Activated CD8-positive, alpha-beta memory T cell treated with anti-CD3 and anti-CD28 coated beads for 24 hours (primary cell): ENCODE data around the gene SLC7A8.

Experiments used
- DNase-seq: peaks from one replicate; pipeline ENCODE4 v3.0.0-alpha.2; 2020

SLC7A8 gene

GRCh38 chr14:23154964-23155587, 28.4 kb downstream of the SLC7A8 start:
- no peak for DNase-seq

DNA sequence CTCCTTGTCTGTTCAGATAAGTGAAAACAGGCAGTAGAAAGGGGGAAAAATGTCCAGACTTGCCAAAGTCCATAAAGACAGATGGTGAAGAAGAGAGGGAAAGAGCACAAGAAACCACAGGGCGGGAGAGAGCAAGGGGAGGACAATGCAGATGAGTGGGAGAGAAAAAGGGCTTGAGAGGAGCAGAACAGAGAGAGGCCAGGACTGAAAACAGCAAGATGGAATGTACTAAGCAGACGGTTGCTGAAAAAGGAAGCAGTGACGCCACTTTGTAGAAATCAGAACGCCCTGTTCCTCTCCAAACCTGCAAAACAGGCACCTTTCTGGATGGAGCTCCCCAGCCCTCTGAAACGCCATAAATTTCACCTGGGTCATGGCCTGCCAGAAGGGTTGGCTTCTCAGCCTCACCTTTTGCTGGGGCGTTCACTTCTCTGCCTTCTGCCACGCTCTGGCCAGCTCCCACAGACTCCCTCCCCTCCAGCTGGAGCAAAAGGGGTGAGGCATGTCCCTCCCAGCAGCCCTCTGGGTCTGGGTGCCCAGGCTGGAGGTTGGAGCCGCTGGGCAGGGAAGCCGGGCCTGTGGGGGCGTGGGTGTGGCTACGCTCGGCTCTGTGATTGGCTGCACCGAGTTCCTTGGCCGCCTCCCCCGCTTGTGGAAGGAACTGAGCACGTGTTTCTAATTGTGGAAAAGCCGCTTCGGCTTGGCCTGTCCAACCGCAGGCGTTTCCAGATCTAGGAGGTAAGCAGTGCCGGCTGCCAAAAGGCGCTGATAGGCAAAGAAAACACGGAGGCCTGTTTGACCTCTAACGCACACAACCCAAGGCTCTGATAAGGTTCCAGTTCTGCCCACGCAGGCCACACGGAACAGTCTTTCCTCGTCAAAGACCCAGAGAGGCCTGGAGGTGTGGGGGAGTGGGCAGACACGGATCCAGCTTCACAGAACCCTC, 29.3 kb downstream of the SLC7A8 start:
- no peak for DNase-seq

DNA sequence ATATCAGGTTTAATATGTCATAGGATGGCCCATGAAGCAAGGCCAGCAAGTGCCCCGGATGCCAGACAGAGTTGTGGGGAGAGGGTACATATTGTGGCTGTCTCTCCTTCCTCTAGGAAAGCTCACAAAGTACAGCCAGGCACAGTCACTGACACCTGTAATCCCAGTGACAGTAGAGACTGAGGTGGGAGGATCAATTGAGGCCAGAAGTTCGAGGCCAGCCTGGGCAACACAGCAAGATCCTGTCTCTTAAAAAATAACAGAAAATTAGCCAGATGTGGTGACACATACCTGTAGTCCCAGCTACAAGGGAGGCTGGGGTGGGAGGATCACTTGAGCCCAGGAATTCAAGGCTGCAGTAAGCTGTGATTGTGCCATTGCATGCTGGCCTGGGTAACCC, 32.1 kb downstream of the SLC7A8 start:
- no peak for DNase-seq

DNA sequence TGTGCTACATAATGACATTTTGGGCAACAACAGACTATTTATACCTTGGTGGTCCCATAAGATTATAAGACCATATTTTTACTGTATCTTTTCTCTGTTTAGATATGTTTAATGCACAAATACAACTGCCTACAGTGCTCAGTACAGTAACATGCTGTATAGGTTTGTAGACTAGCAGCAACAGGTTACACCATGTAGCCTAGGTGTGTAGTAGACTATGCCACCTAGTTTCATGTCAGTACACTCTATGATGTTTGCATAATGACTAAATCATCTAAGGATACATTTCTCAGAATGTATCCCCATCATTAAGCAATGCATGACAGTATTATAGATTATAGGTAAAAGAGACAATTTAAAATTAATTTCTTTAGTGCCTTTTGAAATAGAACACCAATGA, 33.7 kb downstream of the SLC7A8 start:
- no peak for DNase-seq

GRCh38 chr14:23148591-23149249, 34.7 kb downstream of the SLC7A8 start:
- DNase-seq = no peak

DNA sequence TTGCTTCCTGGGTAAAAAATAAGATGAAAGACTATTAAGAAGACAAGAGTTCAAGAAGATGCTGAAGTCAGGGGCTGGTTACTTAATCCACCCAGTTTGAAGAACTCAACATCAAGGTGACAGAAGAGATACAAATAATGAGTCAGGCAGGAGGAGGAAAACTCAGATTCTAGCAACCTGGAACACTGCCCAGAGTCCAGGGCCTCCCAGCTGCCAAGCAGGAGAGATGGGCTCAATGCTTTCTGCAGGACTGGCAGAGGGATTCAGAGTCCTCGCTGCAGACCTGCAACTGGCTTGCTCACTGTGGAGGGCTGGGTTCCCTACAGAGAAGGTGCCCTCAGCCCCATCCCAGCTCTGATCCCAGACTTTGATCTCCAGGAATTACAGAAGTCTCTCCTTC, 35.8 kb downstream of the SLC7A8 start:
- DNase-seq = no peak

GRCh38 chr14:23146980-23147379, 36.5 kb downstream of the SLC7A8 start:
- no peak for DNase-seq

- no peak for DNase-seq
Observed at GRCh38 chr14:23146351-23146910, 37.0 kb downstream of the SLC7A8 start.

DNA sequence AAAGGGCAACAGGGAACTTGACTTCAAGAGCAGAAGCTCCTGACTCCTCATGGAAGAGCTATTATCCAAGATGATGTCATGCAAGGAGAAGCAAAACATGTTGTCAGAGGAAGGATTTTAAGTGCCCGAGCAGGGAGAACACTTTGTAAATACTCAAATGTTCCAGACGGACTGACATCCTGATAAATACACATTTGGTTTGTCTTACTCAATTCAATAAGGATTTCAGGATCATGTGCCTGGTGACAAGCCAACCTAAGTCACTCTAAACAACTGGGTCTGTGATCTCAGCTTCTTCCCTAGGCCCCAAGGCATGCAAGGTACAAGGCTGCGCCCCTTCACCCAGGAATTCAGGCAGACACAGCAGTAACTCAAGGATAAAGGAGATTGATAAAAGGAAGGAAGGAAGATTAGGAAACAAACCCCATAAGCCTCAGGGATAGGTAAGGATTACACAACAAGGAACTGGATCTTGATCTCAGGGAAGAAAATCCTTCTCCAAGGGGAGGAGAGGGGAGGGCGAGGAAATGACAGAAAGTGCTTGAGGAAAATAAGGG, 37.6 kb downstream of the SLC7A8 start:
- DNase-seq = no peak

DNA sequence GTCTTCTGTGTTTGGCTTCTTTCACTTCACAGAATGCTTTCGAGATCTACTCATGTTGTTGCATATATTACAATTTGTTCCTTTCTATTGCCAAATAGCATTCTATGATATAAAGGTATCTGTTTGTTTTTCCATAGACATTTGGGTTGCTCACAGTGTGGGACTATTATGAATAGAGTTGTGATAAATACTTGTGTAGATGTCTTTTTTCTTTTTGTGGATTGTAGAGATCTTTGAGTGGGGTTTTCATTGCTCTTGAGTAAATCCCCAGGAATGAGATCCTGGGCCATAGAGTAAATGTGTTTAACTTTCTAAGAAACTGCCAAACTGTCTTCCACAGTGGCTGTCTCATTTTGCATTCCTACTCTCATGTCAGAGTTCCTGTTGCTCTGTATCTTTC, 39.5 kb downstream of the SLC7A8 start:
- no peak for DNase-seq

- DNase-seq = no peak
Observed at GRCh38 chr14:23142826-23143225, 40.6 kb downstream of the SLC7A8 start.

GRCh38 chr14:23141706-23142444, 41.6 kb downstream of the SLC7A8 start:
- DNase-seq = no peak

DNA sequence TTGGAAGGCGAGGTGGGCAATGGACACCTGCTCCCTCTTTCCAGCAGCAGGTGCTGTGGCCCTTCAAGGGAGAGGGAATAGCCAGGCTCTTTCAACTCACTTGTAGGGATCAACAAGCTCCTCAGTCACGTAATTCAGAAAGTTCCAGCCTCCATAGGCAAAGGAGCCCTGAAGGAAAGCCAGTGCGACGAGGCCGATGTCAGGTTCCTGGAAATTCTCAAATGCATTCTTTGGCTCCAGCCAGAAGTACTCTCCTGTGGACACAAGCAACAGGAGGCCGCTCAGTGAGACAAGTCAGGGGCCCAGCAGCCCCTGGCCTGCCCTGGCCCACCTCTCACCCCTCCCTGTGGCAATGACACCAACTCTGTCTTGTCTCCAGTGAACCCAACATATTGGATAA, 43.1 kb downstream of the SLC7A8 start:
- no peak for DNase-seq

DNA sequence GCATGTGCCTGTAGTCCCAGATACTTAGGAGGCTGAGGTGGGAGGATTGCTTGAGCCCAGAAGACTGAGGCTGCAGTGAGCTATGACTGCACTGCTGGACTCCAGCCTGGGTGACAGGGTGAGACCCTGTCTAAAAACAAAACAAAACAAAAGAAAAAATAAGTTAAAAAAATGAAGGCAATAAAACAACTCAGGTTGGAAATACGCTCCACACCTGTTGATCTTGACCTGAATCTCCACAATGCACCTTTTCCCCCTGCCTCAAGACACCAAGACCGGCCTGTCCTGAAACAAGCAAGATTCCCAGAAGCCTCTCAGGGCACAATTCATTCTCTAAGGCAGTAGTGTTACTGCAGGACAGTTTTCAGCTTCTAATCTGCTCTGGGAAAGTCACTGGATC, 43.6 kb downstream of the SLC7A8 start:
- no peak for DNase-seq

- DNase-seq = no peak
Observed at GRCh38 chr14:23137813-23138535, 45.5 kb downstream of the SLC7A8 start.

GRCh38 chr14:23137192-23137812, 46.2 kb downstream of the SLC7A8 start:
- DNase-seq = no peak

- DNase-seq = no peak
Observed at GRCh38 chr14:23136566-23137133, 46.8 kb downstream of the SLC7A8 start.

- no peak for DNase-seq
Observed at GRCh38 chr14:23132970-23133369, 50.5 kb downstream of the SLC7A8 start.

DNA sequence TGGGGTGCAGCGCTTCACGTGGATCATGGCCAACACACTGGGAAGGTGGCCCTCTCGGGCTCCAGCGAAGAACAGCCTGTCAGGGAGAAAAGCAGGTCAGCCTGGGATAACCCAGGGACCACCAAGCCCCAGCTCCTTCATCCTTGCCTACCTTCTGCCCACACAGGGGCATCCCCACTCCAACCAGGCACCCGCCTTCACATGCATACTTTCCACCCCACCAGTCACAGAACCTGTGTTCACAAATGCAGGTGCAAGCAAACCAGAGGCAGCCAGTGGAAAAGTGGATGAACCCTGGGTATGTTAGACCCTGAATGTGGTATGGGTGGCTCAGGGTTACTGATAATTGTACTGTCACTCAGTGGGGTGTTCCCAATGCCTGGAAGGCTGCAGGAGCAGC, 52.0 kb downstream of the SLC7A8 start:
- DNase-seq = no peak

DNA sequence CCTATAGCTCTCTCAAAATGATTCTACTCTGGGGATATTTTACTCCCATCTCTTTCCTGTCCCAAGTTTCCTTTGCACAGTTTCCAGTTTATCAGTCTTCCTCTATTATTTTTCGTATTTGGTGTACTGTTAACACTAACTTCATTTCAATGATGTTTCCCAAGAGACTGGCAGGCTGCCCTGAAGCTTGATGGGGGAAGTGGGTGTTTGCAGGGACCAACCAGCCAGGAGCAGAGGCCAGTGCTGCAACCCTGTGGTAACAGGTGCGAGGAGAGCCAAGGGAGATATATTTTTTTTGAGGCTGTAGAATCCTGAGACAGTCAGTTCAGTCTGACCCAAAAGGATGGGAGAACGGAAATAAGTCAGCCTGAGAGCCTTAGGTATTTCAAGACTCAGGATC, 52.6 kb downstream of the SLC7A8 start:
- DNase-seq = no peak

DNA sequence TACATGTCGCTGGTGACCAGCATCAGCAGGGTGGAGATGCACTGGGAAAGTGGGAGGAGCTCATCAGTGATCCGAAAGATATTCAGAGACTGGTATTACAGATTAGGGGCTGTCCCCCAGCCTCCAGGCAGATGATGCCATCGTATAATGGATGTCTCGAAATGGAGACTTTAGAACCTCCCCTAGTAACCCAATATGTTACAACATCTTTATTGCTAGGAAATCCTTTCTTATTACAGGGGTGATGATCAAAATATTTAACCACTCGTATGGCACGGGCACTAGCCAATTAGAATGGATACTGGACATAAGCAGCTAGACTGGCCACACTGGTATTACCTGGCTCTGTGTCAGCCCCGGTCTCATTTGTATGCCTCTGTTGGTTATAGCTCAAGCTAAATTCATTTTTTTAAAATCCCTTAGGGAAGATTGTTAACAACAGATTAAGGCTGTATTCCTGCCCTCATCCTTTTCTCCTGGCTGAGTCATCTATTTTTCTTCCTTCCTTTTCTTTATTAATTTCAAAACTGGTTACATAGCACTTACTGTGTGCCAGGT, 53.6 kb downstream of the SLC7A8 start:
- DNase-seq = no peak
